ENCODE results near the gene SSNA1.

Gene SSNA1

DNA sequence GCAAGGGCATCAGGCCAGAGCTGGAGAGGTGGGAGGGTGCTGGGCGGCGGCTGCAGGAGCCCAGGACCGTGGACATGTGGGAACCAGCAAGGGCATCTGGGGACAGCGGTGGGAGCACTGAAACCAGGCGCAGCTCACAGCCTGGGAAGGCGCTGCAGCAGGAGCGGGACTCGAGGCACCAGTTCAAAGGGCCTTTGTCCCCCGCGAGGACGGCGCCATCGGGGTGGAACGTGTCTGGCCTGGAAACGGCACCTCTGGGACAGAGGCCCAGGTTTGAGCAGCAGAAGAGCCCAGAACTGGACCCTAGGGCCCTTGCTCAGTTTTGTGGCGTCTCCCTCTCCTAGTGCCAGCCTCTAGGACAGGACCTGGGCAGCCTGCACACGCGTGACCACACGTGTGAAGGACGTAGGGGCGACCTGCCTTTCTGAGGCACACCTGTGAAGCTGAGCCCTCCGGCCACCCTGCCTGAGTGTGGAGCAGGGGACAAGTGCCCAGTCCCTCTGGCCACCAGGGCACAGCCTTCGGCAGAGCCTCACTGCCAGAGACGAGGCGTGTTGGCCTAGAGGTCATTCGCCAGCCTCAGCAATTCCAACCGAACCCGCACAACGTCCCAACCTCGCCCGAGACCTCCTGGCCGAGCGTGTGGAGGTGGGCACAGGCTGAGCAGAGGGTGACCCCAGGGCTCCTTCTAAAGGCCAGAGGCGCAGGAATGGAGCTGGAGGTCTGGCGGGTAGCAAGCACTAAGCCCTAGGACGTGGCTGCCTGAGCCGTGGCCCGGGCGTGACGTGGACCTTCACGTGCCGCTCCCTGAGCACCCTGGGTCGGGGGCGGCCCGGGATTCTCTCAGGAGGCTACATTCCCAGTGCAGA is 14.4 kb upstream of the SSNA1 start:
- TF ChIP-seq CTCF (IDR thresholded peaks at IDR 0.05; ENCODE audit: low read depth, low read length): no peak
- no peak for DNase-seq (ENCODE audit: low read depth in 2 of 2)
- H3K4me3 ChIP-seq (replicated peaks in 1 of 2; ENCODE audit: low read depth in 2 of 2, low read length in 2 of 2): no peak overlapping the region

DNA sequence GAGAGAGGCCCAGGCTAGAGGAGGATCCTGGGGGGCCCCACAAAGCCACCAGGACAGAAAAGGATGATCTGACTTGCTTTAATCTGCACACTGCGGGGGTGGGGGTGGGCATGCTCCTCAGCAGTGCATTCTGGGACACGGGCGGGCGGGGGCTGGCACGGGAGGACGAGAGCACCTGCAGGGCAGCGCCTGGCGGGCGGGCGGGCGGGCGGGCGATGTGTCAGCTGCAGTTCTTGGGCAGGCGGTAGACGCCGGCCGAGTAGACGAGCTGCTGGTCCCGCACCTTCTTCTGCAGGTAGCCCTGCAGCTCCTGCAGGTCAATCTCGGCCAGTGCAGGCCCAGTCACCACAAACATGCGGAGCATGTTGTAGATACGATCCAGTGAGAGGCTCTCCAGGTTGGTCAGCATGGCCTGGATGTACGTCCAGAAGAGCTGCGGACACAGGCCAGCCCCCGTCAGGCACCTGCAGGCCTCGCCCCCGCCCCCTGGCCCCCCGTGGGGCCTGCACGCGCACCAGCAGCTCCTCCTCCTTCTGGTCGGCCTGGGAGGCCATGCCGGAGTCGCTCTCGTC is 13.7 kb upstream of the SSNA1 start:
- DNase-seq (ENCODE audit: low read depth in 2 of 2): no peak
- no peak overlapping the region for H3K4me3 ChIP-seq (replicated peaks in 1 of 2; ENCODE audit: low read depth in 2 of 2, low read length in 2 of 2)
- no peak for TF ChIP-seq CTCF (IDR thresholded peaks at IDR 0.05; ENCODE audit: low read depth, low read length)

- no peak for DNase-seq (ENCODE audit: low read depth in 2 of 2)
- TF ChIP-seq CTCF (IDR thresholded peaks at IDR 0.05; ENCODE audit: low read depth, low read length): peak; percentile 2
- H3K4me3 ChIP-seq (replicated peaks in 1 of 2; ENCODE audit: low read depth in 2 of 2, low read length in 2 of 2): no peak overlapping the region
Observed at GRCh38 chr9:137175345-137175961, 13.0 kb upstream of the SSNA1 start.

DNA sequence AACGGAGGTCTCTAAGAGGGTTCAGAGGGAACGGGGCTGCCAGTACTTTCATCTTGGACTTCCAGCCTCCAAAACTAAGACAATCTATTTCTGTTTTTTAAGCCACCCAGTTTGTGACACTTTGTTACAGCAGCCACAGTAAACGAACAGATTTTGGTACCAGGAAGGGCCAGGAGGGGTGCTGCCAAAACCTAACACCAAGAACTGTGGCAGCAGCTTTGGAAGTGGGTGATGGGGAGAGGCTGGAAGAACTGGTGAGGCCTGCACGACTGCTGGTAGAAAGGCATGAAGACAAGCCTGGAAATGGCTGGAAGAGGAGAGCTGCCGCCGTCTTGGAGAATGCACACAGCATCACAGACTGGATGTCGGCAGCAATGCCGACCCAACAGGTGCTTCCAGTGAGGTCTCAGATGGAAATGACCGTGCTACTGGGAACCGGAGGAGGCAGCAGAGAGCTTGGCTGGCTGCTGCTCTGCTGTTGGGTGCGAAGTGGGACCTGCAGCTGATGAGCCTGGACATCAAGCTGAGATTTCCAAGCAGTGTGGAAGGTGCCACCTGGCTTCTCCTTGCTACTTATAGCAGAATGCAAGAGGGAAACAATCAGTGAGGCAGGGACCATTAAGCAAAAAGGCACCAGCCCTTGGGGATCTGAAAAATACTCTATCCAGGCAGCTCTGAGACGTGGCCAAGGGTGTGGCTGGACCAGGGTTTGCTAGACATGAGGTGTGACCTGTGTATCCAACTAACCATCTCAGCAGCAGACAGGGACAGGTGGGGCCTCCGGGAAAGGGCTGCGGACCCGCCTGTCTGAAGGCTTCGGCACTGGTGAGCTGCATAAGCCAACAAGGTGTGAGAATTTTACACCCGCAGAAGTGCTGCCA is 11.9 kb upstream of the SSNA1 start:
- TF ChIP-seq CTCF (IDR thresholded peaks at IDR 0.05; ENCODE audit: low read depth, low read length): peak; percentile 78
- peak; percentile 46 to 50 for DNase-seq (ENCODE audit: low read depth in 2 of 2)
- no peak overlapping the region for H3K4me3 ChIP-seq (replicated peaks in 1 of 2; ENCODE audit: low read depth in 2 of 2, low read length in 2 of 2)

DNA sequence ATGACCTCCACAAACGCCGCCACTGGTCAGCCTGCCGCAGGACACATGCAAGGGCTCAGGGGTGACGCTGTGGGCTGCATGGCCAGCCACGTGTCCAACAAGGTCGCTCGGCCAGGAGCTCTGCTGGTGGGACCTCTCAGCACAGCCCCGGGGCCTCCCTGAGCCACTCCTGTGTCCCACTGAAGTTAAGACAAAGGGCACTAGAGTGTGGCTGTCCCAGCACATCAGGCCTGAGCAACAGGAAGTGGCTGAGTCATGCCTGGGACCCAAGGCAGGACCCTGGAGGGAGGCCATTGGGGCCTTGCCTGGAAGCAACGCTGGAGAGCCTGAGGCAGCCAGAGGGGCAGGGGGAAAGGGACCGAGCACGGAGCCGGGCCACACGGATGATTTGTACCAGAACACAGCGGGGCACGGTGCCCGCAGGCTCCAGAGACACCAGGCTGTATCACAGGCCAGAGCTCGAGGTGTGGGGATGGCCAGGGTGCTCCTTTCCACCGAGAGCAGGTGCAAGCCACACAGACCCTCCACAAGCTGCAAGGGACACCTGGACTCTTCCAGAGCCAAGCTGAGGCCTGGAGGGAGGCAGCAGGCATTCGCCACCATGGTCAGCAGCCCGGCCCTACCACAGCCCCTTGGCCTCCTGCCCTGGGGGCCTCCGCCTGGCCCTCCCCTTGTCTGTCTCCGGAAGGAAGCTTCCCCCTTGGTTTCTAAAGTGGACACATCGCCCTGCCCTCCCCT is 10.1 kb upstream of the SSNA1 start:
- H3K4me3 ChIP-seq (replicated peaks in 1 of 2; ENCODE audit: low read depth in 2 of 2, low read length in 2 of 2): no peak overlapping the region
- no peak for TF ChIP-seq CTCF (IDR thresholded peaks at IDR 0.05; ENCODE audit: low read depth, low read length)
- DNase-seq (ENCODE audit: low read depth in 2 of 2): peak in 1 of 2 donors; percentile 12

All from cardiac fibroblast (primary cell).